NCI-H187 (cell line): ENCODE measurements around the gene CUL9.

Experiments
- DNase-seq, 2 experiments: peaks; one replicate each; lab custom pipeline; 2025; lab: John Stamatoyannopoulos, UW

CUL9 gene

DNA sequence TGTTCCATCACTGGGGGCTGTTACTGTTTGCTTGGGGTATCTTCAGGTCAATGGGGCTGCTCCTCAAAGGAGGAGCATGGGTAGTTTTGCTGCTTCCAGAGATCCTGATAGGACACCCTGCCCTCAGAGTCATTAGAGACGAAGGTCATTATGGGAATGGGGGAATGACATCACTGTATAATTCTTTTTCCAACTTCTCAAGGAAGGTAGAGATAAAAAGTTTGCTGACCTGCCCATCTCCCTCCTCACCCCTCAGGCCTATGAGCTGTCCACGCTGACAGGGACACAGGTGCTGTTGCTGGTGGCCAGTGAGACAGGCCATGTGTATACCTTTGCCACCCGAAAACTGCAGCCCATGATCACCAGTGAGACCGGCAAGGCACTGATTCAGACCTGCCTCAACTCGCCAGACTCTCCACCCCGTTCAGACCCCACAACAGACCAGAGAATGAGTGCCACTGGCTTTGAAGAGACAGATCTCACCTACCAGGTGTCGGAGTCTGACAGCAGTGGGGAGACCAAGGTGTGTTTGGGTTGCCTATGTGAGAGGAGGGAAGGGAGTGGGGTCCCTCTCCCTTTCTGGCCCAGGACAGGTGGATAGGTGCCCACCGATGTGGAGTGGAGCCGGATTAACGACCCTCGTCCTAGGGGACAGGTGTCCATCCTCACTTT is 8.3 kb upstream of the CUL9 start:
- DNase-seq = no peak

DNA sequence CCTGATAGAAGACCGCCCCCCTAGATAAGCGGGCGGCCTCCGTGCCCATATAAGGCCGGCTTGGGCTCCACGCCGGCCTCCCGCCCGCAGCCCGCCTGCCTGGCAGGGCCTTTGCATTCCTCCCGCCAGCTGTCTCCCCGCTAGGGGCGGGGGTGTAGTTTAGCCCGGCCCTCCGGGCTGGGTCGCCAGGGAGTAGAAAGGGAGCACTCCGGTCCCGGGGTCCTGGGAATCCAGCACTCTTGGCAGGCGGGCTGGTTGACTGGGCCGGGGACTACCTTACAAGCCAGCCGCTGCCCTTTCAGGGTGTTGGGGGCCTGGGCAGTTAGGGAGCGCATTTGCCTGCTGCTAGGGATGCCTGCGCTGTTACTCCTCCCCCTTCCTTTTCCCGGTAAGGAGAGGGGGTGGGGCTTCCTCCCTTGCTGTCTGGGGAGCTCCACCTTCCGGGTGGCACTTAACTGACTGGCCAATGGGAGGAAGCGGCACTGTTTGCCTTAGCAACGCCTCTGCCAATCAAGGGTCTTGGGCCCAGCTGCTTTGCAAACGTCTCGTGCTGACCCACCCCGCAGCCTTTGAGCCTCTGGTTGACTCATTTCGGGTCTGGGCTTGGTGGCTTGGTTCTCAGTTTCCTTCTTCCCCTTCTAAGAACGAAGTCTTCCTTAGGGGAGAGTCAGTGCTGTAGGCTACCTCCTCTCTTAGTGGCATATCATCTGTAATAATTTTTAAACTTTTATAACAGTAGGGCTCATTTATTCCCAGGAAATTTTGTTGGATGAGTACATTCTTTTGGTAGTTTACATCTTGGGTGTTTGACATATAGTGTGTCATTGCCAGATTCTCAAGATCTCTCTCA is 7.5 kb upstream of the CUL9 start:
- peak; percentile 82 to 95 for DNase-seq

DNA sequence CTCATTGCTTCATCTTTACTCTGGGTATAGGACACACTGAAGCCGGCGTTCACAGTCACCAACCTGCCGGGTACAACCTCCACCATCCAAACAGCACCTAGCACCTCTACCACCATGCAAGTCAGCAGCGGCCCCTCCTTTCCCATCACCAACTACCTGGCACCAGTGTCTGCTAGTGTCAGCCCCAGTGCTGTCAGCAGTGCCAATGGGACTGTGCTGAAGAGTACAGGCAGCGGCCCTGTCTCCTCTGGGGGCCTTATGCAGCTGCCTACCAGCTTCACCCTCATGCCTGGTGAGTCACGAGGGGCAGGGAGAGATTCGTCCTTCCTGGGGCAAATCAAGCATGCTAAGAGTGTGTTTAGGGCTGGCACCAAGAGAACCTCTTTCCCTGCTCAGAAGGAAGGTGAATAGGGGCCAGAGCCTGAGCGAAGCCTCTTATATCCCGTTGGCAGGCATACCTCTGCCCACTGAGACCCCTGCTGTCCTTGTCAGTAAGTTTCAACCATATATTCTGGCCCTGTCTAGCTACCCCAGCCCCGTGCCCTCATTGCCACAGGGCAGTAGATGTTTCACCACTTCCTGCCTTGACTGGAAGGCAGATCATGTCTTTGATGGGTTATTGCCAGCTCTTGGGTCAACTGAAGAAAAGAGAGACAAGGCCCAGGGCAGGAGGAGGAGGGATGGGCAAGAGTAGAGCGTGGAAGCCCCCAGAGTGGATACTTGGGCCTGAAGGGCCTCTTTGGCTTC is 6.1 kb upstream of the CUL9 start:
- no peak for DNase-seq

DNA sequence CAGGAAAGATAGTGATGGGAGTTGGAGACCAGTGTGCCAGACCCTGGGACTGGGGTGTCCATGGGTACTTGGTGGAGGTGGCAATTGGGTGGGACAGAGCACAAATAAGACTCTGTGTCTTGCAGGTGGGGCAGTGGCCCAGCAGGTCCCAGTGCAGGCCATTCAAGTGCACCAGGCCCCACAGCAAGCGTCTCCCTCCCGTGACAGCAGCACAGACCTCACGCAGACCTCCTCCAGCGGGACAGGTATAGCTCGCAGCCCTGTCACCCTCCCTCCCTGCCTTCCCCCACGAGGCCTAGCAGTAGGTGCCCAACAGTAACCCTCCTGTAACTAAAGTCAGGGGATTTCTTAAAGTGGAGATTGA is 5.6 kb upstream of the CUL9 start:
- DNase-seq = no peak

DNA sequence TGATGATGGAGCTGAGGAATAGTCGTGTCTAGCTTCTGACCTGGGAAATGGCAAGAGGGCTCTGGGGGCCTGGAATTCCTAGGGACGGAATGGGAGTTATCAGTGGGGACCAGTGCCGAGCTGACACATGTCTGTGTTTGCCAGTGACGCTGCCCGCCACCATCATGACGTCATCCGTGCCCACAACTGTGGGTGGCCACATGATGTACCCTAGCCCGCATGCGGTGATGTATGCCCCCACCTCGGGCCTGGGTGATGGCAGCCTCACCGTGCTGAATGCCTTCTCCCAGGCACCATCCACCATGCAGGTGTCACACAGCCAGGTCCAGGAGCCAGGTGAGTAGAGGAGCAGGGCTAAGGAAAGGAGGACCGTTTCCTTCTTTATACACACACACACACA is 3.8 kb upstream of the CUL9 start:
- DNase-seq = no peak

DNA sequence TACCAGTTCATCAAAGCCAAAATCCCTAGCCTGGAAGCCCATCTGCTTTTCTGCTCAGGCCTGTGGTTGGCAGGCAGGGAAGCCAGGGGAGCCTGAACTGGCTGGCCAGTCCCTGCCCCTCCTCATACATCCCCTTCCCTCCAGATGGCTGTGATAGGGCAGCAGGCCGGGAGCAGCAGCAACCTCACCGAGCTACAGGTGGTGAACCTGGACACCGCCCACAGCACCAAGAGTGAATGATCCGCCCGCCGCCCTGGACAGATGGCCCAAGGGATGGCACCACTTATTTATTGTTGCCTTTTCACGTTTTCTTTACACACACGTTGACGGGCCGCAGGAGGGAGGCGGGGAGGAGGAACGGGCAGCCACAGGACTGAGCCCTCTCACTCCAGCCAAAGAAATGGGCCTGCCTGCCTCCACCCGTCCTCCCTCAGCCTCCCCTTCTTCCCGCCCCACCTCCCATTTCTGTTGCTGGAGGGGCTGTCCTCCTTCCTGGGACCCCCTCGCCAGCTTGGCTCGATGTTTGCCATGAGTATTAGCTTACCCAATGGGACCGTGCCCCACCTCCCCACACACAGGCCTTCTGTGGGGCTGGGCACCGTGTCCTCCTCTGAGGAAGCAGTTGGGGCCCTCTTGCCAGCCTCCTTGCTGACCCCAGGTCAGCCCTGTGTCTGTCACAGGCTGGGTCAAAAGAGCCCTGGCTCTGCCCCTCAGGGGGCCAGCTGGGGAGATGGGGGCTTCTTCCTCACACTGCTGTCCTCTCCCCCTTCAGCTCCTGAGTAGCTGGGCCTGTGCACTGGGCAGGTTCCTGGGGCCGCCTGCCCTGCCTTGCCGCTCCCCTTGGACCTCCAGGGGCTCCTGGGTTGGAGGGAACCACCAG is 2.8 kb upstream of the CUL9 start:
- DNase-seq = no peak

DNA sequence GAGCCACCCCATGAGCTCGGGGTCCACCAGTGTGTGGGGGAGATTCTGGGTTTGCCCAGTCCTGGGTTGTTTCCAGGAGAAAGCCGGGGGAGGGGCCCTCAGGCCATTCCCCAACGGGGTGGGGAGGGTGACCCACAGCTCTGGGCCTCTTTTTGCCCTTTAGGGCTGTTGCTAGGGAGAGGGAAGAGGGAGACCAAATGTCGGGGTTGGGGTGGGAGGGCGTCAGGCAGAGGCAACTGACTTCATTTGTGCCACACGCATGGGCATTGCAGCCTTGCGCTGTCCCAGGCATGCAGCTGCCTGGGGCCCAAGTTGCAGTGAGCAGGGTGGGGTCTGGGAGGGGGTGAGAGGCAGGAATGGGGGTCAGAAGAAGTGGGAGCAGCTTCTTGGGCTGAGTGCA is 1.9 kb upstream of the CUL9 start:
- no peak for DNase-seq

DNA sequence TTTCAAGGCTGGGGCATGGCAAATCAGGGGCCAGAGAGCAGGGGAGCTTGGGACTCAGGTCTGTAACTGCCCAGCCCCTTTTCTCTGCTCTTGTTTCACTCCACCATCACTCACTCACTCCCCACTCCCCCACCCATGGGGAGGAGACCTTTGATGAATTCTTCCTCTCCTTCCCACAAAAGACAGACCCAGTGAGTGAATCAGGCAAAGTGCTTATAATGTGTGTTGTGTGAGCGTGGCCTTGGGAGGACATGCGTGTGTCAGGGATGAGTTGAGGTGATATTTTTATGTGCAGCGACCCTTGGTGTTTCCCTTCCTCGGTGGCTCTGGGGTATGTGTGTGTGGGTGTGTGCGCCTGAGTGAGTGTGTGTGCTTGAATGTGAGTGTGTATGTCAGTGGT is 1.0 kb upstream of the CUL9 start:
- no peak for DNase-seq

DNA sequence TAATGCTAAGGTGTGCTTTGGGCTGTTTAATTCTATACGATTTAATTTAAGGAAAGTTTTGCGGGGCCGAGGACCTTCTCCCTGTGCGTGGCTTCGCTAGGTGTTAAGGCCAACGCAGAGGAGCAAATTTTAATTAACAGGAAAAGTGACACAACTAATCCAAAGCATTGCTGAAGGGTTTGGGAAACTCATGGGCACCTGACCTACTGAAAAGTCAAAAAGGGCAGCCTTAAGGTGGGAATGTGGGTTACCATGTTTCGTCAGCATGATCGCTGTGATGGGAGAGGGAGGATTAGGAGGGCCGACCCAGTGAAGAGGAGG is 415 bp upstream of the CUL9 start:
- DNase-seq = no peak

DNA sequence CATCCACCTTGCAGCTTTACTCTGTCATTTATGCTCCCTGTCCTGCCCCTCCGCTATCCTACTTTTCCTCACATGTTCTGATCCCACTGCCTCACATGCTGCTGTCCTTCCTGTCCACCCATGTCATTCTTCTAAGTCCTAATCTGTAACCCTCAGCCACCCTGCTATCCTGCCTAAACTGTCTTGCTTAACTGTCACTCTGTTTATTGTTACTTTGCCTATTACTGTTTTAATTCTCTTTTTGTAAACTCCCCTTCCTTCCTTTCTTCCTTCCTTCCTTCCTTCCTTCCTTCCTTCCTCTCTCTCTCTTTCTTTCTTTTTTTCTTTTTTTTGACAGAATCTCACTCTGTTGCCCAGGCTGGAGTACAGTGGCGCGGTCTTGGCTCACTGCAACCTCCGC is 1.4 kb downstream of the CUL9 start:
- DNase-seq = no peak

DNA sequence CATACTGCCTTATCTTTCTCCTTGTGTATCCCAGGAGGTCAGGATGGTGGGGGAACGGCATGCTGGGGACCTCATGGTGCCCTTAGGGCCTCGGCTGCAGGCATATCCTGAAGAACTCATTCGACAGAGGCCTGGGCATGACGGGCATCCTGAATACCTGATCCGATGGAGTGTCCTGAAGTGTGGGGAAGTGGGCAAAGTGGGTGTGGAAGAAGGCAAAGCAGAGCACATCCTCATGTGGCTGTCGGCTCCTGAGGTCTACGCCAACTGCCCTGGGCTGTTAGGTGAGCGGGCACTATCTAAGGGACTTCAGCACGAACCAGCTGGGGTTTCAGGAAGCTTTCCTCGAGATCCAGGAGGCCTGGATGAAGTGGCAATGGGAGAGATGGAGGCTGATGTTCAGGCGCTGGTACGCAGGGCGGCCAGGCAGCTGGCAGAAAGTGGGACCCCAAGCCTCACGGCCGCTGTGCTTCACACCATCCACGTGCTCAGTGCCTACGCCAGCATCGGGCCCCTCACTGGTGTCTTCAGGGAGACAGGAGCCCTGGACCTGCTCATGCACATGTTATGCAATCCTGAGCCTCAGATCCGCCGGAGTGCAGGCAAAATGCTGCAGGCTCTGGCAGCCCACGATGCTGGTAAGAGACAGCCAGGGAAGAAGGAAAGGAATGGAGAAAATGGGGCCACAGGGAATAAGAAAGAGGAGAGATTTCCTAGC is 2.4 kb downstream of the CUL9 start:
- no peak for DNase-seq

DNA sequence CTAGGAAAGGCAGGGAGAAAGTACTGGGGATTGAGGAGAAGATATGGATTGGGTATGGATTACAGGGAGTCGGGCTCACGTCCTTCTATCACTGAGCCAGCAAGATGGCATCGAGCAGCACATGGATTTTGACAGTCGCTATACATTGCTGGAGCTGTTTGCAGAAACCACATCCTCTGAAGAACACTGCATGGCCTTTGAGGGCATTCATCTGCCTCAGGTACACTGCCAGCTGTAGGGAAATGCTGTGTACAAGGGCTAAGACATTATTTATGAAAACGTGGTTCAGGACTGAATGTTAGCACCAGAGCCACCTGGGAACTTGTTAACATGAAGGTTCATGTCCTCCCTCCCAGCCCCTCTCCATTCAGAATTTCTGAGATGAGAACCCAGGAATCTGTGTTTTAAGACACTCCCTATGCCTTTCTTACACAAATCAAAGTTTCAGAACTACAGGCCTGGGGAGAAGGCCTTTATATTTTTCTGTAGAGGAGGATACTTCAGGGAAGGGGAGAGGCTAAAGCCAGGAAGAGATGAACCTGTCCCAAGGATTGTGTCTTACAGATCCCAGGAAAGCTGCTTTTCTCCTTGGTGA is 3.5 kb downstream of the CUL9 start:
- no peak for DNase-seq

DNA sequence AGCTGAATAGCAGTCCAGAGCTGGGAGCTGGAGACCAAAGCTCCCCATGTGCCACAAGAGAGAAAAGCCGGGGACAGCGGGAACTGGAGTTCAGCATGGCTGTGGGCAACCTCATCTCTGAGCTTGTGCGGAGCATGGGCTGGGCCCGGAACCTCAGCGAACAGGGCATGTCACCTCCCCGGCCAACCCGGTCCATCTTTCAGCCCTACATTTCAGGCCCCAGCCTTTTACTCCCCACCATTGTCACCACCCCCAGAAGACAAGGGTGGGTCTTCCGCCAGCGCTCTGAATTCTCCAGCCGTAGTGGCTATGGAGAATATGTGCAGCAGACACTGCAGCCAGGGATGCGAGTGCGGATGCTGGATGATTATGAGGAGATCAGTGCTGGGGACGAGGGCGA is 4.0 kb downstream of the CUL9 start:
- no peak for DNase-seq

DNA sequence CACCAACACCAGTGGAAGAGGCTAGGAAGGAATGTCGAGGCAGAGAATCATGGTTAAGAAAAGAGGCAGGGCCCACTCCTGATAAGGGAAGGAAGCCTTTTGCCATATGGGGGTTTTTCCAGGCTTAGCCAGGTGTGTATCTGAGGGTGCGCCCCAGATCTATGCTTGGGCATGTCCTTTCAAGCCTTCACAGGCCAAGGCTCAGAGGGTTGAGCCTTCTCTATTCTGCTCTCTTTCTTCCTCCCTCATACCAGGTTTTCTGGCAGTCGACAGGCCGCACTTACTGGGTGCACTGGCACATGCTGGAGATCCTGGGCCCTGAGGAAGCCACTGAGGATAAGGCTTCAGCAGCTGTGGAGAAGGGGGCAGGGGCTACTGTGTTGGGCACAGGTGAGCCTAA is 4.7 kb downstream of the CUL9 start:
- DNase-seq = no peak

DNA sequence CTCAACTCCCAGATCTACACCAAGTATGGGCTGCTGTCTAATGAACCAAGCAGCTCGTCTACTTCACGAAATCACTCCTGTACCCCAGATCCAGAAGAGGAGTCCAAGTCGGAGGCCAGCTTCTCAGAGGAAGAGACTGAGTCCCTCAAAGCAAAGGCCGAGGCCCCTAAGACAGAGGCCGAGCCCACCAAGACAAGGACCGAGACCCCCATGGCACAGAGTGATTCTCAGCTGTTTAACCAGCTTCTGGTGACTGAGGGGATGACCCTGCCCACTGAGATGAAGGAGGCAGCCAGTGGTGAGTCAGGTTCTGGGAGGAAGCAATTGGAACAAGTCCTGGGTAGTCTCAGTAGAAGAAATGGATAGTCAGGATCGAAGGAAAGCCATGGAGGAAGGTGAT is 5.8 kb downstream of the CUL9 start:
- no peak for DNase-seq

DNA sequence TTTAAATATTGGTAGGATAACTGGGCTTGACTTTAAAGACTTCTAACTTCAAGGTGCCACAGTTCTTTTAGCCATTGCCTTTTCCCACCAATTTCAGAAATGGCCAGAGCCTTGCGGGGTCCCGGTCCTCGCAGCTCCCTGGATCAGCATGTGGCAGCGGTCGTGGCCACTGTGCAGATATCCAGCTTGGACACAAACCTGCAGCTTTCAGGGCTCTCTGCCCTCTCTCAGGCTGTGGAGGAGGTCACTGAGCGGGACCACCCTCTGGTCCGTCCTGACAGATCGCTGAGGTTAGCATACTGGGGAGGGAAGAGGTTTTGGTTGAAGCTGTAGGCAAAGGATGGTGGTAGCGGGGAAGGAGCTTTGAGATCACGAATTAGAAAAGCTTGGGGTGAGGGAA is 6.4 kb downstream of the CUL9 start:
- no peak for DNase-seq

DNA sequence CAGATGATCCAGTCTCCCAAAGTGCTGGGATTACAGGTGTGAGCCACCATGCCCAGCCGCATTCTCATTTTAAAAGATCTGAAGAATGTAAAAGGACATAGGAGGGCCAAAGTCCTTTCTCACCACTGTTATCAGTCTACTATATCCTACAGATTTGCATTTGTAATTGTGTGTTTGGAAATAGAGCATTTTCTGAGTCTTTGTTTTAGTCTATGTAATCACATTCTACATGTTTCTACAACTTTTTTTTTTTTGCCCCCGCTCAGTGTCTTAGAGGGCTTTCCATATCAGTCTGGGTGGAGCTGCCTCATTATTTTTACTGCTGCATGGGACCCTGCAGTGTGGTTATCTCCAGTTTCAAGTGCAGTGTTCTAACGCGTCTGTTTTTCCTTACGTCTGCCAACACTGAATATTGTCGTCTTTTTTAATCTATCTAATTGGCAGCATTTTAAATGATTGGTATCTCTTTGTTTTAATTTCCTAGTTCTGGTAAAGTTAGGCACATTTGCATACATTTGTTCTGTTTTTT is 7.8 kb downstream of the CUL9 start:
- DNase-seq = no peak

DNA sequence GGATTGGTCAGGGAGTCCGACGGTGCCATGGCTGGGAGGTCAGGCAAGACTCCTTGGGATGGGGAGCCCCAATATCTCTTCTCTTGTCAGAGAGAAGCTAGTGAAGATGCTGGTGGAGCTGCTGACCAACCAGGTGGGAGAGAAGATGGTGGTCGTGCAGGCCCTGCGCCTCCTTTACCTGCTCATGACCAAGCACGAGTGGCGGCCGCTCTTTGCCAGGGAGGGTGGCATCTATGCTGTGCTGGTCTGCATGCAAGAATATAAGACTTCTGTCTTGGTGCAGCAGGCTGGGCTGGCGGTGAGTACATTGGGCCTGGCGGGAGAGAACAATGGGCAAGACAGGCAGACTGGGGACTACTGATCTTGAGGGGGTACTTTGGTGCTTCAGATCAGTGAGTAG is 10.9 kb downstream of the CUL9 start:
- DNase-seq = no peak

DNA sequence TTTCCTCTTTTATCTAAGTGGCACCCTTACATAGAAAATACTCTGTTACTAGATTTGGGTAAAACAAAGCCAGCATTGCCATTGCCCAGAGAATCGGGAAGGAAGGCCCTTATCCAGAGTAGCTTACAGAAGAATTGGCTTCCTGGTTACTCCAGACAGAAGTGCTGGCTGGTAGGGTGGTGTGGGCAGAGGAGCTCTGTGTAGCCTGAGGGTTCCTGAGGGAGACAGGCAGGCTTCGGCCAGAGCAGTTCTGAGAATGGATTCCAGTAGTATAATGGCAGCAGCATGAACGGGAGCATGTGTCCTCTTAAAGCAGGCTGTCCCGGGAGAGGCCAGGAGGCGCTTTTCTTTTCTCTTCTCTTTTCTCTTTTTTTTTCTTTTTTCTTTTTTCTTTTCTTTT is 11.9 kb downstream of the CUL9 start:
- DNase-seq = no peak

DNA sequence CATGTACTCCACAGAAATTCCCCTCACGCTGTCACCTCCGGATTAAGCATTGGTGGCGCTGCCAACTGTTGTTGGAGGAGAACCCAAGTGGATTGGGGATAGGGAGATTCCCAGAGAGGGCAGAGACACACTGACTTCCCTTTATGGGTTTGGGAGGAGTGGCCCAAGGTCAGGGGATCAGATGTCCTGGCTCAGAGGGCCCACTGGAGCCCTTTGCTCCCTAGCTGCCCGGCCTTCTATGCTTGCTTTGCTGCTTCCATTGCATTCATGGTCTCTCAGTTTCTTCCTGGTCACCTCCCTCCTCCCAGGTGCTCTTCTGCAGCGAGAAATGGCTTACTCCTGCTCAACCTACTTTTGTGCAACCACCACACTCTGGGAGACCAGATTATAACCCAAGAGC is 14.3 kb downstream of the CUL9 start:
- no peak for DNase-seq

DNA sequence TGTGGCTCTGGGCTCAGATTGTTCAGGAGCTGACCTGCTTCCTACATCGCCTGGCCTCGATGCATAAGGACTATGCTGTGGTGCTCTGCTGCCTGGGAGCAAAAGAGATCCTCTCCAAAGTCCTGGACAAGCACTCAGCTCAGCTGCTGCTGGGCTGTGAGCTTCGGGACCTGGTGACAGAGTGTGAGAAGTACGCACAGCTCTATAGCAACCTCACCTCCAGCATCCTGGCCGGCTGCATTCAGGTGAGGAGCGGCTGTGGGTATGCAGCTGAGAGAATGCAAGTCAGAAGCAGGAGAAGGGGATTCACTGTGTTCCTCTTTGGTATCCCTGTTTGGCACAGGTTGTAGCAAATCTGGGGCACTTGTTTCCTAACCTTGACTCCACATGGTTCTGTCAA is 17.9 kb downstream of the CUL9 start:
- DNase-seq = no peak
